Upper lobe of left lung (tissue), 6 donors: ENCODE data around the gene LMOD1. TPM values are rescaled to one million over a fixed set of nuclear protein-coding genes. Genes with fewer than 3 reads are reported as not detected.

Source experiments
- ATAC-seq, 2 donors: fragments of 200-7000 bp; cut with Tn5 transposase; one replicate each; pipeline ENCODE4 v1.9.1; 2022; ENCODE audit warnings: mild to moderate bottlenecking in 2 of 2, moderate library complexity in 2 of 2; ENCODE audit not compliant: low FRiP score in 2 of 2
- DNase-seq, 2 donors: peaks; one replicate each; pipeline ENCODE4 v3.0.0-alpha.2; 2019 to 2020
- H3K27ac ChIP-seq, 4 donors: fragments of 200-600 bp; sonication (generic); one replicate each; pipeline ENCODE4 v1.5.1; 2016 to 2019
- H3K27me3 ChIP-seq, 4 donors: fragments of 200-600 bp; sonication (generic); one replicate each; pipeline ENCODE4 v1.5.1; 2017 to 2019
- H3K36me3 ChIP-seq, 4 donors: fragments of 200-600 bp; sonication (generic); one replicate each; pipeline ENCODE4 v1.5.1; 2016 to 2019
- H3K4me1 ChIP-seq, 4 donors: fragments of 200-600 bp; sonication (generic); one replicate each; pipeline ENCODE4 v1.5.1; 2018 to 2019
- H3K4me3 ChIP-seq, 4 donors: fragments of 200-600 bp; sonication (generic); one replicate each; pipeline ENCODE4 v1.5.1; 2017 to 2019; ENCODE audit warnings: mild to moderate bottlenecking in 2 of 4, moderate library complexity in 1 of 4
- H3K9me3 ChIP-seq, 4 donors: fragments of 200-600 bp; sonication (generic); one replicate each; pipeline ENCODE4 v1.5.1; 2018 to 2019
- EP300 ChIP-seq, 4 donors: sonication (generic); formaldehyde crosslinking; IDR thresholded peaks; one replicate each; pipeline ENCODE4 v1.5.1; 2017; ENCODE audit warnings: antibody characterized with exemption in 4 of 4, control low read depth in 2 of 4
- POLR2A ChIP-seq, 4 donors: fragments of 450-650 bp; IDR thresholded peaks; one replicate each; pipeline ENCODE4 v1.5.1; 2016 to 2017; ENCODE audit warnings: antibody characterized with exemption in 4 of 4, mild to moderate bottlenecking in 2 of 4
- POLR2AphosphoS5 ChIP-seq, 2 donors: sonication (generic); formaldehyde crosslinking; IDR thresholded peaks; one replicate each; pipeline ENCODE4 v1.5.1; 2017; ENCODE audit warnings: antibody characterized with exemption in 2 of 2
- WGBS, 2 donors: methylation state at CpG; one replicate each; pipeline ENCODE4 v1.1.5; 2017 to 2018; 5-methylcytosine and 5-hydroxymethylcytosine counted together
- small RNA-seq, 4 donors: library from RNA; depleted of rRNA; stranded (forward); fragments of <200 nt; gene quantifications; one replicate each; pipeline ENCODE3, GENCODE V24; 2016
- total RNA-seq, 6 donors: library from RNA; depleted of rRNA in 4 of 6; stranded (reverse); fragments of >200 nt in 4 of 6; gene quantifications; one replicate each; pipeline versions ENCODE4 v1.1.0 to v1.2.1, GENCODE V29; 2016 to 2021
- TF ChIP-seq, protein P1 (sequence below), 6 experiments: fragments of 450-650 bp in 4 of 6; fragments of 200-600 bp in 2 of 6; sonication (generic) in 2 of 6; IDR thresholded peaks; one replicate each; pipeline ENCODE4 v1.5.1; 2016 to 2019; ENCODE audit warnings: antibody characterized with exemption in 6 of 6
- donor health status: DM: no; HTN: no; CAD: no; lungs with moderate emphysema.
- donor health status: DM: no; HTN: yes; CAD: no; lungs with severe emphysema.

Gene LMOD1
- total RNA-seq, 6 donors from 2014 or later = 16.6 to 28.1 (median 22.9) TPM

DNA sequence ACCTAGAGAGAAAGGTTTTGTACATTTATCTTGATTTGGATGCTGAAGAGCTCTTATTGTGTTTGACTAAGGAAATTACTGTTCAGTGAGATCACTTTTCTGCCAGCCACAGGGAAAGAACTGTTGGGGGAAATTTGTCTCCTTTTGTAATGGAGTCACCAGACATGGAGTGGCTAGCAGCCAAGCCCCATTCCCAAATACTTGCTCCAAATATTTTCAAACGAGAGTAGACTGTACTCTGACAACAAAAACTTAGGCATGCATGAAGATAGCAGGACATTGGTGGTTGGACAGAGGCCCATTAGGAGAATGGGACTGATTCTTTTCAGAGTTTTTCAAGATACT is 96.3 kb downstream of the LMOD1 start:
- Histone ChIP-seq H3K9me3 (no peaks in the 10 kb centered on the region), H3K4me1 (peaks cover 6 to 25% (median 17%) of the 10 kb centered on the region in 4 donors), H3K4me3 (no peak overlapping the region), H3K27ac (peak overlapping the region; percentile 65 to 74 (median 69)), H3K36me3 (peaks cover 20 to 73% (median 33%) of the 10 kb centered on the region in 4 donors), H3K27me3 (no peaks in the 10 kb centered on the region)
- WGBS, 2 donors = 23 to 30% methylated on average over 1 of the region's 1 CpG
- TF ChIP-seq, protein P1, sequence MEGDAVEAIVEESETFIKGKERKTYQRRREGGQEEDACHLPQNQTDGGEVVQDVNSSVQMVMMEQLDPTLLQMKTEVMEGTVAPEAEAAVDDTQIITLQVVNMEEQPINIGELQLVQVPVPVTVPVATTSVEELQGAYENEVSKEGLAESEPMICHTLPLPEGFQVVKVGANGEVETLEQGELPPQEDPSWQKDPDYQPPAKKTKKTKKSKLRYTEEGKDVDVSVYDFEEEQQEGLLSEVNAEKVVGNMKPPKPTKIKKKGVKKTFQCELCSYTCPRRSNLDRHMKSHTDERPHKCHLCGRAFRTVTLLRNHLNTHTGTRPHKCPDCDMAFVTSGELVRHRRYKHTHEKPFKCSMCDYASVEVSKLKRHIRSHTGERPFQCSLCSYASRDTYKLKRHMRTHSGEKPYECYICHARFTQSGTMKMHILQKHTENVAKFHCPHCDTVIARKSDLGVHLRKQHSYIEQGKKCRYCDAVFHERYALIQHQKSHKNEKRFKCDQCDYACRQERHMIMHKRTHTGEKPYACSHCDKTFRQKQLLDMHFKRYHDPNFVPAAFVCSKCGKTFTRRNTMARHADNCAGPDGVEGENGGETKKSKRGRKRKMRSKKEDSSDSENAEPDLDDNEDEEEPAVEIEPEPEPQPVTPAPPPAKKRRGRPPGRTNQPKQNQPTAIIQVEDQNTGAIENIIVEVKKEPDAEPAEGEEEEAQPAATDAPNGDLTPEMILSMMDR (IDR thresholded peaks at IDR 0.05) = no peak
- TF ChIP-seq EP300 (IDR thresholded peaks at IDR 0.05) = no peak
- TF ChIP-seq POLR2AphosphoS5 (IDR thresholded peaks at IDR 0.05) = no peak
- no peak for TF ChIP-seq POLR2A (IDR thresholded peaks at IDR 0.05)
- ATAC-seq (peak; percentile 78 to 79), DNase-seq (peak in 1 of 2 donors; percentile 58)

DNA sequence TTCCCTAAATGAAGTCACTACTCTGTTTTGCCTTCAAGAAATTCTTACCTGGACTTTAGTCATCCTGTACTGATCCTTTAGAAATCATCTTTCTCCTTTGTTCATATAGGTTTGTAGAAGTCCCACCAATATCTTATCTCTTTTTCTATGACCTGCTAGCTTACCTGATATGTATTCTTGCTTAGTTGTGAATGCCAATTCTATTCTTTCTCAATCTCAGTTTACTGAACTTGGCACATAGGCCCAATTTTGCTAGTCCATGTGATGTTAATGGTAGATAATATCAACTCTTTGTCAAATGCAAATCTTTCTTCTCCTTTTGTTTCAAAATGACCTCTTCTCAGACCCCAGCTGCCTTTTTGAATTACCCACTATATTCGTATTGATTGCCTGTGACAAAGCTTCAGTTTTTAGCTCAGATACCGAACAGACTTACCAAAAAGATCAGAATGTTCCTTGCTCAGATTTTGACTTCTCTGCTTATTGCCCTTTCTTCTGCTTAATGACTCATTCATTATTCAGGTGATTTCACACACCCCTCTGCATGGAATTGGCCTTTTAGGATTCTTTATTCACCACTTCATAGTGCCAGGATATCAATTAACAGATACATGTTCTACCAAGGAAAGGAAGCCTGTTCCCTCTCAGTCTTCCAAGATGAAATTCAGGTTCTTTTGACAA is 96.8 kb downstream of the LMOD1 start:
- Histone ChIP-seq H3K27ac (peak overlapping the region; percentile 65 to 74 (median 69)), H3K27me3 (no peaks in the 10 kb centered on the region), H3K4me3 (no peak overlapping the region), H3K9me3 (no peaks in the 10 kb centered on the region), H3K4me1 (peaks cover 6 to 25% (median 17%) of the 10 kb centered on the region in 4 donors), H3K36me3 (peaks cover 20 to 68% (median 30%) of the 10 kb centered on the region in 4 donors)
- no peak for TF ChIP-seq EP300 (IDR thresholded peaks at IDR 0.05)
- TF ChIP-seq POLR2A (IDR thresholded peaks at IDR 0.05) = no peak
- no peak for TF ChIP-seq POLR2AphosphoS5 (IDR thresholded peaks at IDR 0.05)
- TF ChIP-seq, protein P1 (IDR thresholded peaks at IDR 0.05) = no peak
- DNase-seq = no peak
- ATAC-seq = peak in 1 of 2 donors; percentile 29
- 59 to 64% methylated on average over 2 of the region's 2 CpGs for WGBS, 2 donors

DNA sequence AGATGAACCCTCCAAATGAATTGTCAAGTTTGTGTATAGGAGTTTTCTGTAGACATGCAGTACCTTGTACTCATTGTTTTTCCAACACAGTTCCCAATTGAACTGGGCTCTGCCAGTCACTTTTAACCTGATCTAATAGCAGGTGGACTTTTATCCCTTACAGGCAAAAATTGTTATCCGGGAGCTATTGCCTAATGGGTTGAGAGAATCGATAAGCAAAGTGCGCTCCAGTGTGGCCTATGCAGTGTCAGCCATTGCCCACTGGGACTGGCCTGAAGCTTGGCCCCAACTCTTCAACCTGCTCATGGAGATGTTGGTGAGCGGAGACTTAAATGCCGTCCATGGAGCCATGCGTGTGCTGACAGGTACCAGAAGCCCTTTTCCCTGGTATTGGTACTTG is 98.1 kb downstream of the LMOD1 start:
- no peak overlapping the region for H3K27ac ChIP-seq
- H3K9me3 ChIP-seq = no peaks in the 10 kb centered on the region
- H3K4me1 ChIP-seq = peaks cover 6 to 25% (median 17%) of the 10 kb centered on the region in 4 donors
- ATAC-seq (no peak), DNase-seq (no peak)
- 93 to 95% methylated on average over 6 of the region's 6 CpGs for WGBS, 2 donors
- H3K36me3 ChIP-seq = peaks cover 12 to 55% (median 19%) of the 10 kb centered on the region in 4 donors
- H3K27me3 ChIP-seq = no peaks in the 10 kb centered on the region
- H3K4me3 ChIP-seq = no peak overlapping the region
- TF ChIP-seq EP300 (IDR thresholded peaks at IDR 0.05) = no peak
- no peak for TF ChIP-seq POLR2A (IDR thresholded peaks at IDR 0.05)
- no peak for TF ChIP-seq POLR2AphosphoS5 (IDR thresholded peaks at IDR 0.05)
- TF ChIP-seq, protein P1 (IDR thresholded peaks at IDR 0.05) = no peak

DNA sequence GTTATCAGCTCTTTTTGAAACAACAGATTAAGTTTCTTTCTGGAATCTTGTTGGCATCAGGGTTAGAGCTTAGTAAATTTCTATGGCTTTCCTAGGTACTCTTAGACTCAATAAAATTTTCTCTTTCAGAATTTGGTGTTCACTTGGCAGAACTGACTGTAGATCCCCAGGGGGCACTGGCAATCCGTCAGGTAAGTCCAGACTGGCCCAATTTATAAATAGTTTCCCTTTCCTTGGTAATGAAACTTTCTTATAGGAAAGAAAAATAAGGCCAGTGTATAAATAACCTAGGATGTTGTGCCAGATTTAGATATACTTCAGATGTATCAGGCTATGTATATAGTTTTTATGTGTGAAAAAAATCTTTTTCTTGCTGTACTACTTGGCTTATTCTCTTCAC is 99.2 kb downstream of the LMOD1 start:
- H3K9me3 ChIP-seq = no peaks in the 10 kb centered on the region
- no peak overlapping the region for H3K27ac ChIP-seq
- H3K36me3 ChIP-seq = peaks cover 3 to 44% (median 8%) of the 10 kb centered on the region in 4 donors
- no peaks in the 10 kb centered on the region for H3K27me3 ChIP-seq
- no peak for ATAC-seq
- no peak overlapping the region for H3K4me3 ChIP-seq
- DNase-seq = no peak
- 74 to 91% methylated on average over 1 of the region's 1 CpG for WGBS, 2 donors
- no peak for TF ChIP-seq POLR2AphosphoS5 (IDR thresholded peaks at IDR 0.05)
- no peak for TF ChIP-seq EP300 (IDR thresholded peaks at IDR 0.05)
- TF ChIP-seq, protein P1 (IDR thresholded peaks at IDR 0.05) = no peak
- TF ChIP-seq POLR2A (IDR thresholded peaks at IDR 0.05) = no peak
- H3K4me1 ChIP-seq = peaks cover 6 to 29% (median 17%) of the 10 kb centered on the region in 4 donors

Small RNA genes within 50 kb of the gene (small RNA-seq; reads per million reads assigned to genes)
- gene MIR6739 = 0 to 0.06 (median 0) reads per million in 4 donors
- gene RF00156 = 0 reads per million in 4 donors

Other genes with a start within 250 kb of the LMOD1 start
- gene IPO9, start 117.4 kb downstream of the LMOD1 start, total RNA-seq = 10 to 100 TPM; 22.8 to 46.7 (median 35.7) TPM
- gene SHISA4, start 57.6 kb downstream of the LMOD1 start, total RNA-seq = 10 to 100 TPM in 5 of 6 donors, 1 to 10 TPM in 1; 4.6 to 20.9 (median 11.8) TPM
- 10 to 100 TPM; 11.7 to 38.9 (median 23.2) TPM for gene TIMM17A, start 9.0 kb upstream of the LMOD1 start, total RNA-seq
- gene RNPEP, start 36.1 kb upstream of the LMOD1 start, total RNA-seq = 100 to 1,000 TPM in 2 of 6 donors, 10 to 100 TPM in 4; 67.7 to 116 (median 76.5) TPM
- 100 to 1,000 TPM in 4 of 6 donors, 10 to 100 TPM in 2; 82.8 to 261 (median 137) TPM for gene ELF3, start 64.0 kb upstream of the LMOD1 start, total RNA-seq
- under 1 TPM in 3 of 6 donors, not detected in 3; under 0.01 to 0.07 (median 0.03) TPM for gene GPR37L1, start 176.4 kb upstream of the LMOD1 start, total RNA-seq
- 10 to 100 TPM; 65.7 to 96.3 (median 88.4) TPM for gene ARL8A, start 198.2 kb upstream of the LMOD1 start, total RNA-seq
- gene PTPN7, start 214.1 kb upstream of the LMOD1 start, total RNA-seq = 1 to 10 TPM; 4.6 to 9.3 (median 7.7) TPM
- 1 to 10 TPM in 3 of 6 donors, under 1 TPM in 3; 0.46 to 5.2 (median 1.1) TPM for gene LGR6, start 247.3 kb upstream of the LMOD1 start, total RNA-seq